H9 (cell line): ENCODE measurements around the gene THBS4. TPM values are rescaled to one million over a fixed set of nuclear protein-coding genes. Genes with fewer than 3 reads are reported as not detected.

ENCODE experiments used
- DNase-seq: peaks from one replicate; pipeline ENCODE4 v3.0.0-alpha.2; 2017
- H2AFZ ChIP-seq: one replicate; pipeline ENCODE4 v1.6.1; 2013; ENCODE audit warnings: mild to moderate bottlenecking, low read length, control low read depth, moderate library complexity
- H2AK5ac ChIP-seq: 2 replicates; pipeline ENCODE4 v1.6.1; 2013; ENCODE audit warnings: low read length, control low read depth, mixed read lengths; ENCODE audit not compliant: insufficient read length
- H2BK120ac ChIP-seq: one replicate; pipeline ENCODE4 v1.6.1; 2013; ENCODE audit warnings: low read depth, mild to moderate bottlenecking, low read length, control low read depth, inconsistent platforms; ENCODE audit not compliant: poor library complexity, severe bottlenecking
- H2BK12ac ChIP-seq: 2 replicates; pipeline ENCODE4 v1.6.1; 2013; ENCODE audit warnings: low read length, control low read depth, mixed read lengths, low read depth; ENCODE audit not compliant: insufficient read length
- H2BK15ac ChIP-seq: 2 replicates; pipeline ENCODE4 v1.6.1; 2013; ENCODE audit warnings: low read depth, low read length, control low read depth
- H2BK20ac ChIP-seq: one replicate; pipeline ENCODE4 v1.6.1; 2013; ENCODE audit warnings: low read depth, mild to moderate bottlenecking, low read length, control low read depth, inconsistent platforms; ENCODE audit not compliant: poor library complexity, severe bottlenecking
- H2BK5ac ChIP-seq: 2 replicates; pipeline ENCODE4 v1.6.1; 2013; ENCODE audit warnings: low read length, control low read depth, mixed read lengths; ENCODE audit not compliant: insufficient read length
- H3K14ac ChIP-seq: 2 replicates; pipeline ENCODE4 v1.6.1; 2013; ENCODE audit warnings: low read length, control low read depth; ENCODE audit not compliant: insufficient read depth
- H3K18ac ChIP-seq: 2 replicates; pipeline ENCODE4 v1.6.1; 2013; ENCODE audit warnings: low read depth, mild to moderate bottlenecking, mixed read lengths, low read length, control low read depth; ENCODE audit not compliant: insufficient read length
- H3K23ac ChIP-seq: 2 replicates; pipeline ENCODE4 v1.6.1; 2013; ENCODE audit warnings: low read length, control low read depth, mixed read lengths, low read depth; ENCODE audit not compliant: insufficient read length
- H3K23me2 ChIP-seq: 2 replicates; pipeline ENCODE4 v1.6.1; 2013; ENCODE audit warnings: low read depth, mild to moderate bottlenecking, mixed read lengths, low read length, control low read depth; ENCODE audit not compliant: insufficient read length, poor library complexity, severe bottlenecking
- H3K27ac ChIP-seq: 2 replicates; pipeline ENCODE4 v1.5.1; 2013; ENCODE audit warnings: low read length, control low read depth, mixed read lengths, low read depth; ENCODE audit not compliant: insufficient read length
- H3K27me3 ChIP-seq: 2 replicates; pipeline ENCODE4 v1.6.1; 2013; ENCODE audit warnings: low read length, control low read depth, inconsistent platforms; ENCODE audit not compliant: insufficient read depth
- H3K4ac ChIP-seq: 2 replicates; pipeline ENCODE4 v1.6.1; 2013; ENCODE audit warnings: low read depth, mild to moderate bottlenecking, control low read depth, inconsistent platforms, low read length, moderate library complexity
- H3K4me1 ChIP-seq: 2 replicates; pipeline ENCODE4 v1.6.1; 2013; ENCODE audit warnings: low read length, control low read depth, inconsistent platforms; ENCODE audit not compliant: insufficient read depth
- H3K4me2 ChIP-seq: 2 replicates; pipeline ENCODE4 v1.6.1; 2013; ENCODE audit warnings: low read length, control low read depth, mixed read lengths; ENCODE audit not compliant: insufficient read length, insufficient read depth
- H3K56ac ChIP-seq: 2 replicates; pipeline ENCODE4 v1.6.1; 2013; ENCODE audit warnings: low read depth, mild to moderate bottlenecking, mixed read lengths, low read length, control low read depth; ENCODE audit not compliant: insufficient read length
- H3K79me1 ChIP-seq: 2 replicates; pipeline ENCODE4 v1.6.1; 2013; ENCODE audit warnings: low read depth, mild to moderate bottlenecking, moderate library complexity, low read length, control low read depth, inconsistent platforms; ENCODE audit not compliant: insufficient read depth, poor library complexity, severe bottlenecking
- H3K79me2 ChIP-seq: 2 replicates; pipeline ENCODE4 v1.6.1; 2013; ENCODE audit warnings: low read length, control low read depth, inconsistent platforms; ENCODE audit not compliant: insufficient read depth
- H3K9ac ChIP-seq: 2 replicates; pipeline ENCODE4 v1.6.1; 2013; ENCODE audit warnings: low read length, control low read depth, mixed read lengths; ENCODE audit not compliant: insufficient read length; ENCODE audit errors: extremely low read depth
- H3K9me3 ChIP-seq: one replicate; pipeline ENCODE4 v1.6.1; 2013; ENCODE audit warnings: low read depth, low read length, inconsistent platforms; ENCODE audit not compliant: control insufficient read depth
- H3T11ph ChIP-seq: one replicate; pipeline ENCODE4 v1.6.1; 2013; ENCODE audit warnings: mild to moderate bottlenecking, low read length, control low read depth, inconsistent platforms
- H4K20me1 ChIP-seq: one replicate; pipeline ENCODE4 v1.6.1; 2013; ENCODE audit not compliant: control insufficient read depth, insufficient read length, insufficient read depth
- H4K5ac ChIP-seq: 2 replicates; pipeline ENCODE4 v1.6.1; 2013; ENCODE audit warnings: low read depth, mild to moderate bottlenecking, mixed read lengths, low read length, control low read depth; ENCODE audit not compliant: insufficient read length
- H4K8ac ChIP-seq: replicated peaks from 2 replicates; pipeline ENCODE4 v1.6.1; 2013; ENCODE audit warnings: low read length, control low read depth, mixed read lengths, low read depth; ENCODE audit not compliant: insufficient read length
- H4K91ac ChIP-seq: 2 replicates; pipeline ENCODE4 v1.6.1; 2013; ENCODE audit warnings: low read depth, mild to moderate bottlenecking, moderate library complexity, mixed read lengths, low read length, control low read depth; ENCODE audit not compliant: insufficient read length
- H3K27ac Mint-ChIP-seq, 3 experiments: 2 replicates in 2 of 3; 3 replicates in 1 of 3; pipeline ENCODE4 v1.8.0; 2020 to 2021; ENCODE audit warnings: mixed read lengths in 3 of 3, mild to moderate bottlenecking in 1 of 3, moderate library complexity in 1 of 3
- H3K27me3 Mint-ChIP-seq: 2 replicates; pipeline ENCODE4 v1.8.0; 2021; ENCODE audit warnings: low read depth, mild to moderate bottlenecking, moderate library complexity, mixed read lengths
- H3K36me3 Mint-ChIP-seq, 3 experiments: 2 replicates in 2 of 3; 3 replicates in 1 of 3; pipeline ENCODE4 v1.8.0; 2020 to 2021; ENCODE audit warnings: low read depth in 3 of 3, mixed read lengths in 3 of 3; ENCODE audit not compliant: insufficient read depth in 1 of 3
- H3K4me1 Mint-ChIP-seq, 2 experiments: 2 replicates each; pipeline ENCODE4 v1.8.0; 2020; ENCODE audit warnings: mixed read lengths in 2 of 2
- H3K4me3 Mint-ChIP-seq, 2 experiments: 2 replicates in 1 of 2; 3 replicates in 1 of 2; pipeline ENCODE4 v1.8.0; 2020 to 2021; ENCODE audit warnings: mild to moderate bottlenecking in 2 of 2, mixed read lengths in 2 of 2, moderate library complexity in 1 of 2
- H3K9me3 Mint-ChIP-seq, 2 experiments: 2 replicates in 1 of 2; 3 replicates in 1 of 2; pipeline ENCODE4 v1.8.0; 2020; ENCODE audit warnings: mild to moderate bottlenecking in 2 of 2, mixed read lengths in 2 of 2, moderate library complexity in 1 of 2
- WGBS: extraction: QIAGEN DNeasy Blood & Tissue Kit; methylation state at CpG from one replicate; pipeline ENCODE4 v1.1.7; 2013; ENCODE audit warnings: missing lambda C conversion rate, low lambda C conversion rate, mixed read lengths; ENCODE audit not compliant: insufficient read length; ENCODE audit errors: extremely low coverage; 5-methylcytosine and 5-hydroxymethylcytosine counted together
- total RNA-seq: library from RNA; stranded (reverse); gene quantifications from 2 replicates; pipeline ENCODE4 v1.2.1, GENCODE V29; 2021
- TF ChIP-seq, protein P1 (sequence below): fragments of 200-600 bp; sonication (generic); conservative IDR thresholded peaks from 3 replicates; pipeline ENCODE4 v1.8.0; 2021; ENCODE audit warnings: antibody characterized with exemption, mild to moderate bottlenecking

THBS4 gene
- total RNA-seq, 1 experiment from 2014 or later = 19.0 TPM

DNA sequence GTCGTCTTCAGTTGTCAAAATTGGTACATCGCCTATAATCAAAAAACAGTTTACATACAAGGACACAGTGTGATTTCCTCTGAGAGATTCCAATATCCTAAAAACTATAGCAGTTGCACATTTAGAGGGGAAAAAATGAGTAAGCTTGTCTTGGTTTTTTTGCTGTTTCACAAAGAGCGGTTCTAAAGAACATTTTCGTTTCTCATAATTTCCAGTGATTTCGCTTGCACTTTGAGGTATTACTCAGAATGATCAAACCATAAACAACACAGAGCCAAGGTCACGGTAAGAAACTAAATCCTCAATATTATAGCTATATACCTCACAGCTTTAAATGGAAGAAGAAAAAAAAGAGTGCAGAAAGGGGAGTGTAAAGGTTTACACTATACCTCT, 44.9 kb upstream of the THBS4 start:
- no CpG with 5 or more reads among the region's 6 CpGs for WGBS
- no peak overlapping the region for H2BK120ac ChIP-seq
- H2AFZ ChIP-seq = no peak overlapping the region
- no peaks in the 10 kb centered on the region for H3K9me3 Mint-ChIP-seq
- H4K8ac ChIP-seq = no peak overlapping the region
- H3K4me1 Mint-ChIP-seq = peaks cover 13 to 16% of the 10 kb centered on the region in 2 experiments
- H2BK5ac ChIP-seq = no peak overlapping the region
- no peak for DNase-seq
- no peak overlapping the region for H3K23ac ChIP-seq
- H3K79me2 ChIP-seq = no peaks in the 10 kb centered on the region
- TF ChIP-seq, protein P1, sequence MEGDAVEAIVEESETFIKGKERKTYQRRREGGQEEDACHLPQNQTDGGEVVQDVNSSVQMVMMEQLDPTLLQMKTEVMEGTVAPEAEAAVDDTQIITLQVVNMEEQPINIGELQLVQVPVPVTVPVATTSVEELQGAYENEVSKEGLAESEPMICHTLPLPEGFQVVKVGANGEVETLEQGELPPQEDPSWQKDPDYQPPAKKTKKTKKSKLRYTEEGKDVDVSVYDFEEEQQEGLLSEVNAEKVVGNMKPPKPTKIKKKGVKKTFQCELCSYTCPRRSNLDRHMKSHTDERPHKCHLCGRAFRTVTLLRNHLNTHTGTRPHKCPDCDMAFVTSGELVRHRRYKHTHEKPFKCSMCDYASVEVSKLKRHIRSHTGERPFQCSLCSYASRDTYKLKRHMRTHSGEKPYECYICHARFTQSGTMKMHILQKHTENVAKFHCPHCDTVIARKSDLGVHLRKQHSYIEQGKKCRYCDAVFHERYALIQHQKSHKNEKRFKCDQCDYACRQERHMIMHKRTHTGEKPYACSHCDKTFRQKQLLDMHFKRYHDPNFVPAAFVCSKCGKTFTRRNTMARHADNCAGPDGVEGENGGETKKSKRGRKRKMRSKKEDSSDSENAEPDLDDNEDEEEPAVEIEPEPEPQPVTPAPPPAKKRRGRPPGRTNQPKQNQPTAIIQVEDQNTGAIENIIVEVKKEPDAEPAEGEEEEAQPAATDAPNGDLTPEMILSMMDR = no peak
- peak overlapping the region; percentile 97 to 99 (median 98) for H3K27ac Mint-ChIP-seq
- H4K91ac ChIP-seq = no peak overlapping the region
- H3T11ph ChIP-seq = no peak overlapping the region
- no peak overlapping the region for H2BK15ac ChIP-seq
- H2BK12ac ChIP-seq = no peak overlapping the region
- H4K5ac ChIP-seq = no peak overlapping the region
- peak overlapping the region; percentile 83 for H3K9ac ChIP-seq
- peak overlapping the region; percentile 65 for H3K4me2 ChIP-seq
- H3K27me3 Mint-ChIP-seq = peaks cover 16% of the 10 kb centered on the region
- peak overlapping the region; percentile 37 for H3K27ac ChIP-seq
- no peak overlapping the region for H3K18ac ChIP-seq
- H3K4ac ChIP-seq = no peak overlapping the region
- no peak overlapping the region for H2BK20ac ChIP-seq
- no peaks in the 10 kb centered on the region for H3K4me1 ChIP-seq
- no peak overlapping the region for H3K56ac ChIP-seq
- H3K79me1 ChIP-seq = no peaks in the 10 kb centered on the region
- H3K36me3 Mint-ChIP-seq = peaks cover 14 to 37% (median 36%) of the 10 kb centered on the region in 3 experiments
- no peak overlapping the region for H3K14ac ChIP-seq
- no peaks in the 10 kb centered on the region for H4K20me1 ChIP-seq
- peaks cover 6% of the 10 kb centered on the region for H3K23me2 ChIP-seq
- peak overlapping the region; percentile 88 to 94 for H3K4me3 Mint-ChIP-seq
- H2AK5ac ChIP-seq = no peak overlapping the region
- no peaks in the 10 kb centered on the region for H3K27me3 ChIP-seq
- no peaks in the 10 kb centered on the region for H3K9me3 ChIP-seq
